Activated CD8-positive, alpha-beta T cell treated with anti-CD3 and anti-CD28 coated beads for 36 hours (primary cell): ENCODE results near the gene PCOLCE2. TPM values are rescaled to one million over a fixed set of nuclear protein-coding genes. Genes with fewer than 3 reads are reported as not detected.
"Not testable (repeated sequence)": the region's sequence is repeated elsewhere in the genome, so short reads cannot be mapped to it uniquely, and the experiment has no call there.

ENCODE experiments used
- ATAC-seq: fragments of 200-7000 bp; cut with Tn5 transposase; one replicate; pipeline ENCODE4 v1.10.0; 2021; ENCODE audit warnings: mild to moderate bottlenecking, moderate library complexity
- CTCF ChIA-PET: fragments of 350-600 bp; sonication (Branson Sonifier 250); formaldehyde crosslinking; loops from one replicate; lab custom pipeline; 2021; ENCODE audit warnings: antibody characterized with exemption; lab: Charles Lee
- POLR2A ChIA-PET: fragments of 350-600 bp; sonication (Branson Sonifier 250); formaldehyde crosslinking; loops from one replicate; lab custom pipeline; 2021; ENCODE audit warnings: antibody characterized with exemption; lab: Charles Lee
- DNase-seq: peaks from one replicate; pipeline ENCODE4 v3.0.0-alpha.2; 2020
- H3K27ac Mint-ChIP-seq: one replicate; pipeline ENCODE4 v1.8.0; 2021; ENCODE audit warnings: mild to moderate bottlenecking, mixed read lengths
- H3K27me3 Mint-ChIP-seq: one replicate; pipeline ENCODE4 v1.8.0; 2021; ENCODE audit warnings: mixed read lengths
- H3K36me3 Mint-ChIP-seq: one replicate; pipeline ENCODE4 v1.8.0; 2021; ENCODE audit warnings: low read depth, mixed read lengths
- H3K4me1 Mint-ChIP-seq: one replicate; pipeline ENCODE4 v1.8.0; 2021; ENCODE audit warnings: low read depth, mixed read lengths
- H3K4me3 Mint-ChIP-seq: one replicate; pipeline ENCODE4 v1.8.0; 2021; ENCODE audit warnings: mild to moderate bottlenecking, moderate library complexity, mixed read lengths
- H3K9me3 Mint-ChIP-seq: one replicate; pipeline ENCODE4 v1.8.0; 2021; ENCODE audit warnings: mixed read lengths
- intact Hi-C: fragments of 100-400 bp; cut with micrococcal nuclease; formaldehyde crosslinking; loops from one replicate; pipeline ENCODE4 v1.10.0; 2022
- total RNA-seq, 2 experiments: library from RNA; stranded (reverse); gene quantifications; one replicate each; pipeline ENCODE4 v1.2.3, GENCODE V29; 2021
- TF ChIP-seq, protein P1 (sequence below): fragments of 200-600 bp; IDR thresholded peaks from one replicate; pipeline ENCODE4 v1.8.0; 2022; ENCODE audit warnings: antibody characterized with exemption, mild to moderate bottlenecking

PCOLCE2 gene
- total RNA-seq, 2 experiments from 2014 or later, result 1.1 TPM

DNA sequence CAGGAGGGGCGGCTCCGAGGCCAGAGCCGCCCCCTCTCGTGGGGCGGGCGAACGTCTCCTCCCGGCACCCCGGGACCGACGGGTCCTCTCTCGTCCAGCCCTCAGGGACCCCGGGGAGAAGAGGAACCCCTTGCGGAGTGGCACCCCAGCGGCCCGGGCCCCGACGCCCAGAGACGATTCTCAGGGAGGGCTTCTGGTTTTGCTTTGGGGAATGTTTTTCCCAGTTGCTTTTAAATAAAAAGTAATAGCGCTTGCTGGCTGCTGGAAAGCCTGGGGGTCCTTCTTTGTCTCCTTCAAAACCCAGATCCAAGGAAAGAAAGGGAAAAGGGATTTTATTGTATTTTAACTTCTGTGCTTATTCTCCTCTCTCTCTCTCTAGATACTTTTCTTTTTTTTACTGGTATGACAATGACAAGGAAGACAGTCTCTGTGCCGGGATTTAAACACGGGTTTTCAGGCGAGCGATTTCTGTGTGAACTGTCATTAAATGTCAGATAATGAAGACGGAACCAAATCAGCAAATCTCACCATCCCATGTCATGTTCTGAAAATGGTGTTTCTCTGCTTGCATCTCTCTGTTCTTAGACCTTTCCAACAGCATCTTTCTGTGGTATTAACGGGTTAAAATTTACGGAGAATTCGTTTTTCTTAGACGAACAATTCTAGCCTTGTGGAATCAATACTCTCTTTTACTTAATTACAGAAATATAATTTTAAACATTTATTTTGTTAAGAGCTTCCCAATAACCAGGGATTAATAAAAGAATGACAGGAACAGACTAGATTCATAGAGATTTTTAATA lies 530 bp upstream of the PCOLCE2 start:
- ChIA-PET CTCF (no interaction called here), POLR2A (no interaction called here)
- Mint-ChIP-seq H3K9me3 (no peaks in the 10 kb centered on the region), H3K36me3 (no peaks in the 10 kb centered on the region), H3K27ac (no peak overlapping the region), H3K4me1 (peaks cover 3% of the 10 kb centered on the region), H3K4me3 (peak overlapping the region; percentile 63), H3K27me3 (peaks cover 44% of the 10 kb centered on the region)
- DNase-seq (no peak), ATAC-seq (no peak)
- TF ChIP-seq, protein P1, sequence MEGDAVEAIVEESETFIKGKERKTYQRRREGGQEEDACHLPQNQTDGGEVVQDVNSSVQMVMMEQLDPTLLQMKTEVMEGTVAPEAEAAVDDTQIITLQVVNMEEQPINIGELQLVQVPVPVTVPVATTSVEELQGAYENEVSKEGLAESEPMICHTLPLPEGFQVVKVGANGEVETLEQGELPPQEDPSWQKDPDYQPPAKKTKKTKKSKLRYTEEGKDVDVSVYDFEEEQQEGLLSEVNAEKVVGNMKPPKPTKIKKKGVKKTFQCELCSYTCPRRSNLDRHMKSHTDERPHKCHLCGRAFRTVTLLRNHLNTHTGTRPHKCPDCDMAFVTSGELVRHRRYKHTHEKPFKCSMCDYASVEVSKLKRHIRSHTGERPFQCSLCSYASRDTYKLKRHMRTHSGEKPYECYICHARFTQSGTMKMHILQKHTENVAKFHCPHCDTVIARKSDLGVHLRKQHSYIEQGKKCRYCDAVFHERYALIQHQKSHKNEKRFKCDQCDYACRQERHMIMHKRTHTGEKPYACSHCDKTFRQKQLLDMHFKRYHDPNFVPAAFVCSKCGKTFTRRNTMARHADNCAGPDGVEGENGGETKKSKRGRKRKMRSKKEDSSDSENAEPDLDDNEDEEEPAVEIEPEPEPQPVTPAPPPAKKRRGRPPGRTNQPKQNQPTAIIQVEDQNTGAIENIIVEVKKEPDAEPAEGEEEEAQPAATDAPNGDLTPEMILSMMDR, result no peak
- intact Hi-C loops, result no loop called here

DNA sequence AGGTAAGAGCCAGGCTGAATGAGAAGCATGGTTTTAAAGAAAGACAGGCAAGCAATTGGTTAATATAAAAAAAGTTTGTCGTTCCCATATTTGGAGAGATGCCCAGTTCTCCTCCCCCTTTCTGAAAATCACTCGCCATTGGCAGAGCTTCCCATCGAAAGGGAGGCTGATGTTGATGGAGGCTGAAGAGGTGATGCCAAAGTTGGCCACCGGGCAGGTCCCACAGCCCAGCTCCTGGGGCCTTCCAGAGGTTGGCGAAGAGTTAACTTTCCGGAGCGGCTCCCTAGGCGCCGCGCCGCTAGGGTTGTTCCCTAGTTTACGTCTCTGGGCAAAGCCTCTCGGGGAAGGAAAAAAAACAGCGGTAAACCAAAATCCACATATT lies 793 bp downstream of the PCOLCE2 start:
- intact Hi-C loops, result no loop called here
- POLR2A ChIA-PET, result no interaction called here
- DNase-seq (peak; percentile 10), ATAC-seq (peak; percentile 34)
- Mint-ChIP-seq H3K36me3 (no peaks in the 10 kb centered on the region), H3K4me3 (peak overlapping the region; percentile 63), H3K27me3 (peaks cover 50% of the 10 kb centered on the region), H3K9me3 (no peaks in the 10 kb centered on the region), H3K27ac (no peak overlapping the region), H3K4me1 (peaks cover 3% of the 10 kb centered on the region)
- TF ChIP-seq, protein P1, result no peak
- CTCF ChIA-PET, result interaction anchor here (1.1 kb wide), 1 partner anchor 106 kb away, joined by 3 read pairs; no protein-coding TSS in a partner anchor

DNA sequence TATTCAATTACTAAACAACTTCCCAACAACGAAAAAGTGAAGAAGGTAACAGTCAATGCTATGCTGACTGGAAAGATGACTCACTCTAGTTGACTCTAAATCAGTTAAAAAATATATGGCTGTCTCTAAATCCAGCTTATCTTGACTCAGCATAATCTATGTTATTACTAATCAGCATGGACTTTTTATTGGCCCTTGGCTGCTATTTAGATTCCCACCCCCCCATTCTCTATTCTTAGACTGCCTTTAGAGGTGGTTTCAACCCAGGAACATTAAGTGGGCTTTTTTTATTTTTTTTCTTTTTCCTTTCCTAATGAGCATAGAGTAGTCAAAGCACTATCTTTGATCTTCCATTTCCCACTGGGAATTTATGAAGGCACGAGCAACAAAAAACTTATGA lies 1.9 kb downstream of the PCOLCE2 start:
- DNase-seq, result no peak
- ChIA-PET CTCF (no interaction called here), POLR2A (no interaction called here)
- H3K36me3 Mint-ChIP-seq, result no peaks in the 10 kb centered on the region
- intact Hi-C loops, result no loop called here
- H3K27me3 Mint-ChIP-seq, result peaks cover 48% of the 10 kb centered on the region
- no peak for ATAC-seq
- peaks cover 3% of the 10 kb centered on the region for H3K4me1 Mint-ChIP-seq
- no peak overlapping the region for H3K4me3 Mint-ChIP-seq
- TF ChIP-seq, protein P1, result no peak
- H3K9me3 Mint-ChIP-seq, result no peaks in the 10 kb centered on the region
- no peak overlapping the region for H3K27ac Mint-ChIP-seq

DNA sequence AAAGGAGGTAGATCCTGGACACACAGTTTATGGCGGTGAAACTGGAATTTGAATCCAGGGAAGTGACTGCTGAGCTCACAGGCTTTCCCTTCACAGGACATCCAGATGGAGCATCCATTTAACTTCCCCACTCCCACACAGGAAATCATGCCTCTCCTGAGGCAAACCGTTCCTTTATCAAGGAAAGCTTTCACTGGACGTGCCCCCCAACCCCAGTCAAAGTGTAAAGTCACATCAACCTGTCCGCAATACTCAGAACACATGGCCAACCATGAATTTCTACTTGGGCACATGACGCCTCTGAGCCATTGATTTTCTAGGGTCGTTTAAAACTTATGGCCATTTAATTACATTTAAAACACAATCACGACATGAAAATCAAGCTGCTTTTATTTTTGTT lies 2.9 kb downstream of the PCOLCE2 start:
- no peak overlapping the region for H3K4me3 Mint-ChIP-seq
- H3K9me3 Mint-ChIP-seq, result no peaks in the 10 kb centered on the region
- no peak overlapping the region for H3K27ac Mint-ChIP-seq
- peaks cover 3% of the 10 kb centered on the region for H3K4me1 Mint-ChIP-seq
- intact Hi-C loops, result no loop called here
- no peaks in the 10 kb centered on the region for H3K36me3 Mint-ChIP-seq
- ATAC-seq (no peak), DNase-seq (no peak)
- H3K27me3 Mint-ChIP-seq, result peaks cover 44% of the 10 kb centered on the region
- TF ChIP-seq, protein P1, result no peak
- POLR2A ChIA-PET, result no interaction called here
- CTCF ChIA-PET, result interaction anchor here (1.0 kb wide), 2 partner anchors 57 to 100 kb away, joined by 3 to 4 read pairs; no protein-coding TSS in a partner anchor

DNA sequence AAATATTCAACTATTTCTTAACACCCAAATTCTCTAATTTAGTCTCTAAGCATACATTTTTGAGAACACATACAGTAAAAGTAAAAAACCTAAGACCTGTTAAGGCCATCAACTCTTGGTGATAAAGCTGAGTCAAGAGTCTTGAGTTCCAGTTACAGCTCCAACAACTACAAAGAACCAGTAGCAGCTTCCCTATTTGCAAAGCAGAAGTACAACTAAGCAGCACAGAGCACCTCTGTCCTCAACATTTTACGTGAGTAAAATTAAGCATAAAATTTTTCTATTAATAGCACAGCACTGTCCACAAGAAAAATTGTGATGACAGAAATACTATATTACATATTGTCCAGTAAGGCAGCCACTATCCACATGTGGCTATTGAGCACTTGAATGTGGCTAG lies 4.4 kb downstream of the PCOLCE2 start:
- intact Hi-C loops, result no loop called here
- no peak for DNase-seq
- no peak for ATAC-seq
- ChIA-PET POLR2A (no interaction called here), CTCF (interaction anchor here (1.8 kb wide), 1 partner anchor 56 kb away, joined by 6 read pairs; no protein-coding TSS in a partner anchor)
- no peaks in the 10 kb centered on the region for H3K9me3 Mint-ChIP-seq
- no peak overlapping the region for H3K4me3 Mint-ChIP-seq
- no peak overlapping the region for H3K27ac Mint-ChIP-seq
- peaks cover 41% of the 10 kb centered on the region for H3K27me3 Mint-ChIP-seq
- H3K4me1 Mint-ChIP-seq, result peaks cover 3% of the 10 kb centered on the region
- TF ChIP-seq, protein P1, result no peak
- H3K36me3 Mint-ChIP-seq, result no peaks in the 10 kb centered on the region

DNA sequence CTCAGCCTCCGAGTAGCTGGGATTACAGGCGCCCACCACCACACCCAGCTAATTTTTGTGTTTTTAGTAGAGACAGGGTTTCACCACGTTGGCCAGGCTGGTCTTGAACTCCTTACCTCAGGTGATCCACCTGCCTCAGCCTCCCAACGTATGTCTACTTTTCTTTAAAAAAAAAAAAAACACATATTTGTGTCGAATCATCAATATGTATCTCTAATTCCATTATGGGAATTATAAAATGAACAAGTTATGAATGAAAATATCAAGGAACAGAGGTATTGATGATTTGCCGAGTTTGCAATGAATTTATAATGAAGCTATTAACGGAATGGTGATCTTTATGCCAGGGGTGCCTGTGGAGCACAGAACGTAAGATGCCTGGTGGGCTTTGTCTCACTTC lies 5.3 kb downstream of the PCOLCE2 start:
- not testable (repeated sequence) for H3K4me1 Mint-ChIP-seq, H3K36me3 Mint-ChIP-seq
- H3K27me3 Mint-ChIP-seq, result peaks cover 38% of the 10 kb centered on the region

More for the DNA sequence above, 5.3 kb downstream of the PCOLCE2 start:
- DNase-seq, POLR2A ChIA-PET, H3K27ac Mint-ChIP-seq, H3K9me3 Mint-ChIP-seq, intact Hi-C loops, H3K4me3 Mint-ChIP-seq, ATAC-seq: not testable (repeated sequence)
- CTCF ChIA-PET, result interaction anchor here (1.8 kb wide), 1 partner anchor 55 kb away, joined by 6 read pairs; no protein-coding TSS in a partner anchor
